Kidney epithelial cell (primary cell): ENCODE data around the gene RAB42. TPM values are rescaled to one million over a fixed set of nuclear protein-coding genes. Genes with fewer than 3 reads are reported as not detected.

Experiments used
- DNase-seq: peaks from one replicate; pipeline ENCODE4 v3.0.0-alpha.2; 2010; ENCODE audit warnings: low read depth
- H3K27me3 ChIP-seq: 2 replicates; pipeline ENCODE4 v1.6.0; 2011; ENCODE audit warnings: low read length; ENCODE audit not compliant: control insufficient read depth, insufficient read depth
- H3K36me3 ChIP-seq: 2 replicates; pipeline ENCODE4 v1.5.1; 2011; ENCODE audit warnings: low read length; ENCODE audit not compliant: control insufficient read depth, insufficient read depth
- H3K4me3 ChIP-seq: 2 replicates; pipeline ENCODE4 v1.5.1; 2011; ENCODE audit warnings: low read depth, mild to moderate bottlenecking, control low read depth, low read length
- total RNA-seq: library from RNA; depleted of rRNA; stranded (reverse); fragments of >200 nt; gene quantifications from 2 replicates; pipeline ENCODE4 v1.2.3, GENCODE V29; 2015
- TF ChIP-seq, protein P1 (sequence below): IDR thresholded peaks from 2 replicates; pipeline ENCODE4 v1.5.1; 2011; ENCODE audit warnings: mild to moderate bottlenecking, moderate library complexity, low read length, control low read depth, inconsistent platforms; ENCODE audit not compliant: insufficient read depth, poor library complexity, severe bottlenecking

Gene RAB42, protein sequence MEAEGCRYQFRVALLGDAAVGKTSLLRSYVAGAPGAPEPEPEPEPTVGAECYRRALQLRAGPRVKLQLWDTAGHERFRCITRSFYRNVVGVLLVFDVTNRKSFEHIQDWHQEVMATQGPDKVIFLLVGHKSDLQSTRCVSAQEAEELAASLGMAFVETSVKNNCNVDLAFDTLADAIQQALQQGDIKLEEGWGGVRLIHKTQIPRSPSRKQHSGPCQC
- 9.6 and 13.5 TPM in 2 replicates for total RNA-seq

DNA sequence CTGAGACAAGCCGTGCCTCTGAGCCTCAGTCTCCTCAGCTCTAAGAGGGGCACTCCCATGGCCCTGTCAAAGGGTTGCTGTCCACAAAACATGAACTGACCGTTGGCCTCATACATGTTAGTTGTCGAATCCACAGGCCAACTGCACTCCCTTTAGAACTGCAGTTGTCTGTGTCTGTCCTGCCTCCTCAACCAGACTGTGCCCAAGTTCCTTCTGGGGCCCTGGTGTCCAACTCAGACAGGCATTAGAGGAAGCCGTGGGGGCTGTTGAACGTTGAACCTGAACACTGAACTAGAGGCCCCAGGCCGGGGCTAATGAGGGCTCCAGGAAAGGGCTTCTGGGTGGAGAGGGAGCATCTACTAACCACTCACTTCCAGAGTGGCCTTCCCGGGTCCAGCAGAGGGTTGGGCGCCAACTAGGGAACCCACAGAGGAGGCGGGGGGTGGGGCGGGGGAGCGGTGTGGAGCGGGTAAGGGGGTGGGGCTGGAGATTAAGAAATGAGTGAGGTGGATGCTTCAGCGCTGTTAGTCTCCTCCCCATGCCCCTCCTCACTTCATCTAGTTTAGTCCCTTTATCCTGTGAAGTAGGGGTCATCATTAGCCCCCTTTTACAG, at the start of gene RAB42:
RAB42 (plus strand) TSS at position 558 of the 613 bp plus-strand sequence. CDS start 247 bp downstream, outside the sequence.
- Histone ChIP-seq H3K4me3 (peak within 1 kb of the TSS; percentile 46), H3K36me3 (no peaks in the 10 kb centered on the region), H3K27me3 (peaks cover 2% of the 10 kb centered on the region)
- no peak for DNase-seq
- TF ChIP-seq, protein P1, sequence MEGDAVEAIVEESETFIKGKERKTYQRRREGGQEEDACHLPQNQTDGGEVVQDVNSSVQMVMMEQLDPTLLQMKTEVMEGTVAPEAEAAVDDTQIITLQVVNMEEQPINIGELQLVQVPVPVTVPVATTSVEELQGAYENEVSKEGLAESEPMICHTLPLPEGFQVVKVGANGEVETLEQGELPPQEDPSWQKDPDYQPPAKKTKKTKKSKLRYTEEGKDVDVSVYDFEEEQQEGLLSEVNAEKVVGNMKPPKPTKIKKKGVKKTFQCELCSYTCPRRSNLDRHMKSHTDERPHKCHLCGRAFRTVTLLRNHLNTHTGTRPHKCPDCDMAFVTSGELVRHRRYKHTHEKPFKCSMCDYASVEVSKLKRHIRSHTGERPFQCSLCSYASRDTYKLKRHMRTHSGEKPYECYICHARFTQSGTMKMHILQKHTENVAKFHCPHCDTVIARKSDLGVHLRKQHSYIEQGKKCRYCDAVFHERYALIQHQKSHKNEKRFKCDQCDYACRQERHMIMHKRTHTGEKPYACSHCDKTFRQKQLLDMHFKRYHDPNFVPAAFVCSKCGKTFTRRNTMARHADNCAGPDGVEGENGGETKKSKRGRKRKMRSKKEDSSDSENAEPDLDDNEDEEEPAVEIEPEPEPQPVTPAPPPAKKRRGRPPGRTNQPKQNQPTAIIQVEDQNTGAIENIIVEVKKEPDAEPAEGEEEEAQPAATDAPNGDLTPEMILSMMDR: no peak

DNA sequence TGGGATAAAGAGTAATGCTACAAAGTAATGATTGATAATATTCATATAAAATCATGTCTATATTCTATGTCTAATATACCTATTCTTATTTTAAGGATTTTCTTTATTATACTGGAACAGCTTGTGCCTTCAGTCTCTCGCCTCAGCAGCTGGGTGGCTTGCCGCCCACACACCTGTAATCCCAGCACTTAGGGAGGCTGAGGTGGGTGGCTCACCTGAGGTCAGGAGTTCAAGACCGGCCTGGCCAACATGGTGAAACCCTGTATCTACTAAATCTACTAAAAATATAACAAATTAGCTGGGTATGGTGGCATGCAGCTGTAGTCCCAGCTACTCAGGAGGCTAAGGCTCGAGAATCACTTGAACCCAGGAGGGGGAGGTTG, 46.8 kb upstream of the RAB42 start:
- H3K27me3 ChIP-seq: no peaks in the 10 kb centered on the region
- TF ChIP-seq, protein P1: no peak
- H3K4me3 ChIP-seq: no peak overlapping the region
- no peak for DNase-seq
- no peaks in the 10 kb centered on the region for H3K36me3 ChIP-seq

DNA sequence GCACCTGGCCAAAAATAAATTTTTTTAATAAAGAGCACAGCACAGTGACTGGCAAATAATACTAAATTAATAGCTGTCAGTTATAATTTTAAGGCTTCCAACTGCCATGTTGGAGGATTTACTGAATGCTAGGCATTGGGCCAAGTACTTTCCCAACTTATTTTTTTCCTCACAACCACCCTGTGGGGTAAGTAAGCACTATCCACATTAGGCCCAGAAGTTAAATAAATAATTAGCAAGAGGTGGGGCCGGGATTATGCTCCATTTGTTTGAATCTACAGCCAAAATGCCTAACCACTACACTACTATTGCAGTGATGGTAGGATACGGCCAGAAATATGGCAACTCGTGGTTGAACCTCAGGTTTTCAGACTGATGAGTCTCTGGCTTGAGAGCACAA, 43.7 kb upstream of the RAB42 start:
- no peaks in the 10 kb centered on the region for H3K36me3 ChIP-seq
- TF ChIP-seq, protein P1: no peak
- no peak overlapping the region for H3K4me3 ChIP-seq
- H3K27me3 ChIP-seq: no peaks in the 10 kb centered on the region
- DNase-seq: no peak

DNA sequence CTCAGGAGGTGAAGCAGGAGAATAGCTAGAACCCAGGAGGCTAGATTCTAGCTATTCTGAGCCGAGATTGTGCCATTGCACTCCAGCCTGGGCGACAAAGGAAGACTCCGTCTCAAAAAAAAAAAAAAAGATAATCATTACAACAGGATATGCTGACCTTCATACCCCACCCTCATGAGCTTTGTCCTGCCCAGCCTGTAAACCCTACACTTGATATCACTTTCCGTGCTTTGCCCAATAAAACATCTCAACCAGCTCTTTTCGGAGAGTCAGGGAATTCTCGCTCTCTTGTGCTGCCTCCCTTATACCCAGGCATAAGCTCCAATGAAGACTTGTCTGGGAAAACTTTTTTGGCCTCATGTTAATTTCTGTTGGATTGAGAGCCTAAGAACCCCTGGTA, 40.7 kb upstream of the RAB42 start:
- no peak overlapping the region for H3K4me3 ChIP-seq
- TF ChIP-seq, protein P1: no peak
- no peaks in the 10 kb centered on the region for H3K27me3 ChIP-seq
- no peak for DNase-seq
- no peaks in the 10 kb centered on the region for H3K36me3 ChIP-seq

DNA sequence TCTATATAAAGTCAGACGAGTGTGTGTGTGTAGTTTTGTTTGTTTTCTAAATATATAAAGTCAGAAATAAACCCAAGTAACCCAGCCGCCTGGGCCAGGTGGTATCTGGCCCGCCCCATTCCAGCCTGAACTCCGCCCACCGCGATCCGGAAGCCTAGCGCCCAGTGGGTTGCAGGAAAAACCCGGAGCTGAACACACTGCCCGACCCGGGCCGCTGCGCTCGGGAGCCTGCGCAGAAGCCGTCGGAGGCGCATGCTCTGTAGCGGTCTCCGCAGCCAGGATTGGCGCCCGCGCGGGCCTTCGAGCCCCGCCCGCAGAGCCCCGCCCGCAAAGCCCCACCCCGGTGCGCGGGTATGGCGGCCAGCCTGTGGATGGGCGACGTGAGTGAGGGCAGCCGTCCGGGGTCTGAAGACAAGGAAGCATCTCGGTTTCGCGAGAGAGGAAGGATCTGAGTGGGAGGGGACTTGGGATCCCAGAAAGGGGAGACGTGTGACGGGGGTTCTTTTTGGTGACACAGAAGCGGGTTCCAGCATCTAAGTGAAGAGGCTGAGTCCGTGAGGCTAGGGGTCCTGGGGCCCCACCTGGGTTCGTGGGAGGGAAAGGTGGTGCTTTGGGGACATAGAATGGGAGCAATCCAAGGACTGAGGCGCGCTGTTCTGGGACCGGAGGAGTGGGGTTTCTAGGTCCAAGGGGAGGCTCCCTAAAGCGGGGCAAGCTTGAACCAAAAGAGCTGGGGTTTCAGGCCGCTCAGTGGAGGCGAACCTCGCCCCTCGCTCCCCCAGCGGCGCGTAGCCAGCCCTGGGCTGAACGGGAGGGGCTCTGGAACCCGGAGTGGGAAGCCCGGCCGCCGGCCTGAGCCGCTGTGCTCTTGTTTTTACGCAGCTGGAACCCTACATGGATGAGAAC, 39.1 kb upstream of the RAB42 start, which contains the start of gene TRNAU1AP:
TRNAU1AP (plus strand) TSS at position 328 of the 906 bp plus-strand sequence; CDS start at position 354, 26 bp downstream.
- peak within 1 kb of the TSS; percentile 97 for H3K4me3 ChIP-seq
- TF ChIP-seq, protein P1: no peak
- no peaks in the 10 kb centered on the region for H3K36me3 ChIP-seq
- peak; percentile 68 for DNase-seq
- H3K27me3 ChIP-seq: no peaks in the 10 kb centered on the region
